HUDEP-2 (cell line): Measurements from ENCODE around the gene ZMYND10.

ENCODE experiments used
- DNase-seq, 76 experiments: peaks; one replicate each; lab custom pipeline; 2025; ENCODE audit not compliant: unreplicated experiment in 76 of 76; lab: John Stamatoyannopoulos, UW

Gene ZMYND10

GRCh38 chr3:50372349-50372748 lies 26.8 kb upstream of the ZMYND10 start:
- peak in 70 of 76 experiments; percentile 12 to 86 (median 66) for DNase-seq

- peak in 32 of 76 experiments; percentile 5 to 62 (median 32) for DNase-seq
Observed at GRCh38 chr3:50371133-50371685, 25.7 kb upstream of the ZMYND10 start.

GRCh38 chr3:50370594-50370993 lies 25.1 kb upstream of the ZMYND10 start:
- DNase-seq, result peak in 42 of 76 experiments; percentile 10 to 67 (median 32)

GRCh38 chr3:50369012-50369670 lies 23.6 kb upstream of the ZMYND10 start:
- peak in 47 of 76 experiments; percentile 5 to 61 (median 35) for DNase-seq

GRCh38 chr3:50365842-50366220 lies 20.3 kb upstream of the ZMYND10 start:
- no peak for DNase-seq

GRCh38 chr3:50365080-50365841 lies 19.7 kb upstream of the ZMYND10 start:
- DNase-seq, result peak in 71 of 76 experiments; percentile 4 to 87 (median 72)

- peak in 2 of 76 experiments; percentile 37 to 40 for DNase-seq
Observed at GRCh38 chr3:50364573-50365079, 19.1 kb upstream of the ZMYND10 start.

- no peak for DNase-seq
Observed at GRCh38 chr3:50359760-50360110, 14.2 kb upstream of the ZMYND10 start.

- peak in 74 of 76 experiments; percentile 60 to 97 (median 93) for DNase-seq
Observed at GRCh38 chr3:50358911-50359759, 13.6 kb upstream of the ZMYND10 start, which contains the start of gene TMEM115. TMEM115 (minus strand) TSS chr3:50359521; CDS start chr3:50359063, 458 bp downstream.

GRCh38 chr3:50358355-50358910 lies 12.9 kb upstream of the ZMYND10 start:
- no peak for DNase-seq

GRCh38 chr3:50357481-50357880 lies 11.9 kb upstream of the ZMYND10 start:
- DNase-seq, result peak in 3 of 76 experiments; percentile 11 to 21 (median 13)

- peak in 71 of 76 experiments; percentile 30 to 84 (median 64) for DNase-seq
Observed at GRCh38 chr3:50356553-50356952, 11.0 kb upstream of the ZMYND10 start.

GRCh38 chr3:50355829-50356552 lies 10.5 kb upstream of the ZMYND10 start:
- DNase-seq, result no peak

GRCh38 chr3:50354850-50355249 lies 9.3 kb upstream of the ZMYND10 start:
- no peak for DNase-seq

- peak in 16 of 76 experiments; percentile 7 to 51 (median 28) for DNase-seq
Observed at GRCh38 chr3:50354186-50354764, 8.7 kb upstream of the ZMYND10 start.

- DNase-seq, result no peak
Observed at GRCh38 chr3:50353245-50354004, 7.9 kb upstream of the ZMYND10 start.

GRCh38 chr3:50352781-50353180 lies 7.2 kb upstream of the ZMYND10 start:
- peak in 9 of 76 experiments; percentile 7 to 44 (median 21) for DNase-seq

- no peak for DNase-seq
Observed at GRCh38 chr3:50351323-50351697, 5.8 kb upstream of the ZMYND10 start.
